Esophagus (tissue), 2 donors: ENCODE measurements around the gene UNC13C. TPM values are rescaled to one million over a fixed set of nuclear protein-coding genes. Genes with fewer than 3 reads are reported as not detected.

Source experiments
- H3K27ac ChIP-seq, 2 donors: one replicate each; pipeline ENCODE4 v1.5.1; 2013; ENCODE audit warnings: low read depth in 2 of 2, mild to moderate bottlenecking in 2 of 2, inconsistent platforms in 1 of 2, low read length in 1 of 2, moderate library complexity in 1 of 2
- H3K27me3 ChIP-seq, 2 donors: one replicate each; pipeline ENCODE4 v1.6.1; 2013; ENCODE audit warnings: low read length in 2 of 2, control low read depth in 1 of 2, mild to moderate bottlenecking in 1 of 2; ENCODE audit not compliant: insufficient read depth in 2 of 2, control insufficient read depth in 1 of 2
- H3K36me3 ChIP-seq, 2 donors: one replicate each; pipeline ENCODE4 v1.6.1; 2013; ENCODE audit warnings: low read length in 1 of 2; ENCODE audit not compliant: control insufficient read depth in 2 of 2, insufficient read depth in 2 of 2
- H3K4me1 ChIP-seq, 2 donors: one replicate each; pipeline ENCODE4 v1.6.1; 2013; ENCODE audit warnings: low read length in 1 of 2; ENCODE audit not compliant: control insufficient read depth in 2 of 2, insufficient read depth in 2 of 2
- H3K4me3 ChIP-seq, 2 donors: one replicate each; pipeline ENCODE4 v1.5.1; 2013; ENCODE audit warnings: low read length in 2 of 2, mild to moderate bottlenecking in 2 of 2, low read depth in 1 of 2, moderate library complexity in 1 of 2
- H3K9me3 ChIP-seq, 2 donors: one replicate each; pipeline ENCODE4 v1.6.1; 2013; ENCODE audit warnings: mild to moderate bottlenecking in 2 of 2, low read depth in 1 of 2, low read length in 1 of 2, moderate library complexity in 1 of 2; ENCODE audit not compliant: control insufficient read depth in 2 of 2, insufficient read depth in 1 of 2
- WGBS, 2 donors: extraction: QIAGEN DNeasy Blood & Tissue Kit; methylation state at CpG; one replicate each; pipeline ENCODE4 v1.1.7; 2013; 5-methylcytosine and 5-hydroxymethylcytosine counted together
- polyA plus RNA-seq, 2 donors: library from polyadenylated mRNA; stranded (reverse); fragments of 200-250 nt; gene quantifications; one replicate each; pipeline ENCODE4 v1.2.3, GENCODE V29; 2013
- donor health status: healthy with polysubstance abuse.
- donor health status: Bipolar disorder and iron deficiency.

The UNC13C gene
- polyA plus RNA-seq, 2 donors, result under 0.01 TPM; not detected in 1

GRCh38 chr15:54250326-54250725 lies 272.1 kb downstream of the UNC13C start:
- H3K36me3 ChIP-seq, result no peaks in the 10 kb centered on the region
- no peak overlapping the region for H3K4me3 ChIP-seq
- no peaks in the 10 kb centered on the region for H3K27me3 ChIP-seq
- no peaks in the 10 kb centered on the region for H3K4me1 ChIP-seq
- 58 to 66% methylated on average over 3 of the region's 3 CpGs for WGBS, 2 donors
- no peaks in the 10 kb centered on the region for H3K9me3 ChIP-seq
- H3K27ac ChIP-seq, result no peak overlapping the region

- H3K4me1 ChIP-seq, result no peaks in the 10 kb centered on the region
- no peaks in the 10 kb centered on the region for H3K27me3 ChIP-seq
- no peak overlapping the region for H3K27ac ChIP-seq
- 87 to 92% methylated on average over 6 of the region's 6 CpGs for WGBS, 2 donors
- no peaks in the 10 kb centered on the region for H3K36me3 ChIP-seq
- H3K9me3 ChIP-seq, result peaks cover 0 to 2% of the 10 kb centered on the region in 2 donors
- no peak overlapping the region for H3K4me3 ChIP-seq
These were observed 277.9 kb downstream of the UNC13C start for GRCh38 chr15:54256190-54256589.

DNA sequence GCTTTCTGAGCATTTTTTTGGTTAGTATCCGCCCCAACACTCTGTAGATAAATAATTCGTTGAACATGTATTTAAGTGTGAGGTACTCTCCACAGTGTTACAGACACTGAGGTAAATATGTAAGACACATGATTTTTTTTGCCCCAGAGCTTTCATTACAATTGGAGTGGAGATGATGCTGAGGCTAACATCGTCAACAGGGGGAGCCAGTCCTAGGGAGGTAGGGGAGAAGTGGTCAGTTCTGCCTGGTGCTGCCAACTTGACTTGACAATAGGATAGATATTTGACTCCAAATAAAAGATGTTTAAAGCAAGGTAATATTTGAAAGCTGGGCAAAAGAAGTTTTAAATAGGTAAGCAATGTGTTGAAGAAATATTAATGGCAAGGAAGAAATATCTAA lies 295.7 kb downstream of the UNC13C start:
- WGBS, 2 donors, result 41 to 42% methylated on average over 3 of the region's 3 CpGs

GRCh38 chr15:54277834-54278233 lies 299.6 kb downstream of the UNC13C start:
- 64 to 74% methylated on average over 4 of the region's 4 CpGs for WGBS, 2 donors

More for the DNA sequence above, 295.7 kb downstream of the UNC13C start:
- Histone ChIP-seq H3K27ac (no peak overlapping the region), H3K4me1 (no peaks in the 10 kb centered on the region), H3K36me3 (no peaks in the 10 kb centered on the region), H3K27me3 (no peaks in the 10 kb centered on the region), H3K9me3 (no peaks in the 10 kb centered on the region), H3K4me3 (no peak overlapping the region)

GRCh38 chr15:54280726-54281125 lies 302.5 kb downstream of the UNC13C start:
- Histone ChIP-seq H3K36me3 (no peaks in the 10 kb centered on the region), H3K4me3 (no peak overlapping the region), H3K27ac (no peak overlapping the region), H3K27me3 (no peaks in the 10 kb centered on the region), H3K9me3 (peaks cover 0 to 4% of the 10 kb centered on the region in 2 donors), H3K4me1 (no peaks in the 10 kb centered on the region)
- 87 to 90% methylated on average over 7 of the region's 7 CpGs for WGBS, 2 donors

More at GRCh38 chr15:54277834-54278233, 299.6 kb downstream of the UNC13C start:
- H3K27me3 ChIP-seq, result no peaks in the 10 kb centered on the region
- no peak overlapping the region for H3K27ac ChIP-seq
- no peaks in the 10 kb centered on the region for H3K36me3 ChIP-seq
- H3K4me3 ChIP-seq, result no peak overlapping the region
- no peaks in the 10 kb centered on the region for H3K4me1 ChIP-seq
- H3K9me3 ChIP-seq, result peaks cover 0 to 4% of the 10 kb centered on the region in 2 donors

DNA sequence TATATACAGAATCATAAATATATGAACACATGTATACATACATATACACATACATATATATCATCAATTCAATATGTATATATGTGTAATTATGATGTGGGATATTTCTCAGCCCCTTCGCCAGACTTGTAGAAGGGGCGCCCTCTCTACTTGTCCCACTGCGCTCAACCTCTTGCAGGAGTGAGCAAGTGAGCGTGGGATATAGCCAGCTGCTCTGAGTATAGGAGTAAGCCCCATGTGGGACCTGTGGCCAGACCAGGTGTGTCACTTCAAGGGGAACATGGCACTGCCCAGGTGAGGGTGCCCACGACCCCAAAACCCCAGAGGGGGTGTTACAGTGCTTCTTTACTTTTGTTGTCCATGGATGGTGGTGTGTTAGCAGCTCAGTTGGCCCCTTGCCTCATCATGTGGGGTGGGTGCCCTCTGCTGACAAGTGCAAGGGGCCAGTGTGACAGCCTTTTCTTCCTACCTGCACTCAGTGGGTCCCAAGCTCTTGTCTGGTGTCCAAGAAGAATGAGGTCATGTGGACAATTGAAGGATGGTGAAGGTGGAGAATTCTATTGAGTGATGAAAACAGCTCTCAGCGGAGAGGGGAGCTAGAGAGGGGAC lies 304.1 kb downstream of the UNC13C start:
- Histone ChIP-seq H3K4me3 (no peak overlapping the region), H3K9me3 (peaks cover 0 to 4% of the 10 kb centered on the region in 2 donors), H3K27me3 (no peaks in the 10 kb centered on the region), H3K4me1 (no peaks in the 10 kb centered on the region), H3K27ac (no peak overlapping the region), H3K36me3 (no peaks in the 10 kb centered on the region)
- WGBS, 2 donors, result 86 to 88% methylated on average over 6 of the region's 6 CpGs

- Histone ChIP-seq H3K9me3 (no peaks in the 10 kb centered on the region), H3K27ac (no peak overlapping the region), H3K4me3 (no peak overlapping the region), H3K4me1 (no peaks in the 10 kb centered on the region), H3K36me3 (no peaks in the 10 kb centered on the region), H3K27me3 (no peaks in the 10 kb centered on the region)
- WGBS, 2 donors, result 35% methylated on average over 1 of the region's 1 CpG
These were observed 309.8 kb downstream of the UNC13C start for GRCh38 chr15:54288049-54288448.

- Histone ChIP-seq H3K36me3 (no peaks in the 10 kb centered on the region), H3K4me1 (no peaks in the 10 kb centered on the region), H3K4me3 (no peak overlapping the region), H3K9me3 (no peaks in the 10 kb centered on the region), H3K27ac (no peak overlapping the region), H3K27me3 (no peaks in the 10 kb centered on the region)
- 71 to 78% methylated on average over 4 of the region's 4 CpGs for WGBS, 2 donors
These were observed 311.4 kb downstream of the UNC13C start for GRCh38 chr15:54289590-54290136.

DNA sequence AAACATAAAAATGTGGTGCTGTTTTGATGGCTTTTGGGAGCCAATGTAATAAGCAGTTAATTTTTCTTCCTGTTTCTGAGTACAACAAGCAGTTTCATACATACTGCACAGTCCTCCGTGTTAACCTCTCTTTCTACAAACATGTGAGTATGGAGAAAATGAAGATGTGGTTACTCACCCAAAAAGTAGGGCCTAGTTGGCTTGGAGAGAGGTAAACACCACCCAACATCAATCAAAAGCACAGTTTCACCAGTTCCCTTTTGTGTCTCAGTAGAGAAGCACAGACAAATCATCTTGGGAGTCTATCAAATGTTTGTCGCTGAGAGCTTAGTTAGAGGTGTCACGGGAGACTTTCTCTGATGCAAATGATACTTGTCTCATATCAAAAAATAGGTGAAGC lies 320.2 kb downstream of the UNC13C start:
- no peak overlapping the region for H3K4me3 ChIP-seq
- no peaks in the 10 kb centered on the region for H3K9me3 ChIP-seq
- WGBS, 2 donors, result 77 to 78% methylated on average over 3 of the region's 3 CpGs
- H3K27ac ChIP-seq, result no peak overlapping the region
- H3K27me3 ChIP-seq, result no peaks in the 10 kb centered on the region
- no peaks in the 10 kb centered on the region for H3K36me3 ChIP-seq
- no peaks in the 10 kb centered on the region for H3K4me1 ChIP-seq

DNA sequence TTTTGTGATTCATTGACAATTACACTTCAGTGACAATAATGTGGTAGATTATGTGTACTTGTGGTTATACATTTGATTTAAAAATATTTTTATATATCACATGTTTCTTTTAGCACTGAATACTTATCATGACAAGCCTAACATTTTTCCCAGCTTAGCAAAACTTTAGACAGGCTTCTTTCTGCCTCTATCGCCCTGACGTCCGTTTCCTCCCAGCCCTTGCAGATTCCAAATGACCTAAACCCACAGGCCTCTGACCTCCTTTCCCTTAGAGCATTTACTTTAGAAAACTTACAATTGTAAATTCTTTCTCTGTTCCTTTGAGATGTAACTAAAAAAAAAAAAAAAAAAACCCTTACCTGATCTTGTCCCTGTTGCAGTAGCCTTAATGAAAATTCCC lies 326.1 kb downstream of the UNC13C start:
- Histone ChIP-seq H3K4me3 (no peak overlapping the region), H3K27me3 (no peaks in the 10 kb centered on the region)
- WGBS, 2 donors, result 66 to 70% methylated on average over 3 of the region's 3 CpGs

More for the DNA sequence above, 326.1 kb downstream of the UNC13C start:
- no peak overlapping the region for H3K27ac ChIP-seq
- H3K9me3 ChIP-seq, result peaks cover 0 to 3% of the 10 kb centered on the region in 2 donors
- H3K36me3 ChIP-seq, result no peaks in the 10 kb centered on the region
- no peaks in the 10 kb centered on the region for H3K4me1 ChIP-seq
